ENCODE data around the gene CSTF3.
"Not testable (repeated sequence)": the region's sequence is repeated elsewhere in the genome, so short reads cannot be mapped to it uniquely, and the experiment has no call there.

The CSTF3 gene

DNA sequence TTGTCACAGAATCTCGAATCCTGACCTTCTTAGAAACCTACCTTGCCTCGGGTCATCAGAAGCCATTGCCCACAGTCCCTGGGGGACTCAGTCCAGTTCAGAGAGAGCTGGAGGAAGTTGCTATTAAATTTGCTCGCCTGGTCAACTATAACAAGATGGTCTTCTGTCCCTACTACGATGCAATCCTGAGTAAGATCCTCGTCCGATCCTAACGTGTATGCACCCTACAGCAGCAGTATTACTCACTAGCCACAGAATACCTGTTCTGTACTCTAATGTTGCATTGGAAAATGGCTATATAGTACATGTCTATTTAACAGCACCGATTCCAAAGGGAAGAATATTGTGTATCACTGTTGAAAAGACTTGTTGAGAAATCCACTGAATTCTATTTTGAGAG lies 88.8 kb downstream of the CSTF3 start:
- DNase-seq = no peak

DNA sequence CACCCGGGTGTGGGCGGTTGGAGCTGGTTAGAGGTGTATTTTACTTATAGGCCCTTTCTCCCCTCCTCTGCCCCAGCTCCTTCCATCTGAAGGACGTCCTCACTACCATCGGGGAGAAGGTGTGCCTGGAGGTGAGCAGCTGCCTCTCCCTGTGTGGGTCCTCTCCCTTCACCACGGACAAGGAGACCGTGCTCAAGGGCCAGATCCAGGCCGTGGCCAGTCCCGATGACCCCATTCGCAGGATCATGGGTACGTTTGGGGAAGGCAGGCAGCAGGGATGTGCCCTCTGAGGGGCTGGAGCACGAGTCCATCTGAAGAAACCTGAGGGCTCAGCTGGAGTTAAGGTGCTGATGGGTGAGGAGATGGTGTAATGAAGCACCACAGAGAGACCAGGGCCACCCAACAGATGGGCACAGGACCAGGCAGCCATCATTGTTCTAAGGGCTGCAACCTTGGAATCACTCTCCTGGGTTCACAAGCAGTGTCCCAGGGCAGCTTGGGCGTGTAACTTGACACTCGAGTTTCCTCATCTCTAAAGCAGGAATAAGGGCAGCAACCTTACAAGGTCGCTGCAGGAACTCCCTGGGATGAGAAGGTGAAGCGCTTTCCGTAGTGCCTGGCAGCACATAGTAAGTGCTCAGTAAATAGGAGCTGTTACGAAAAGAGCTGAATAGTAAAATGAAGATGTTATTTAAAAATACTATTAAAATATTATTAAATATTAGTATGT lies 92.5 kb downstream of the CSTF3 start:
- no peak for DNase-seq

DNA sequence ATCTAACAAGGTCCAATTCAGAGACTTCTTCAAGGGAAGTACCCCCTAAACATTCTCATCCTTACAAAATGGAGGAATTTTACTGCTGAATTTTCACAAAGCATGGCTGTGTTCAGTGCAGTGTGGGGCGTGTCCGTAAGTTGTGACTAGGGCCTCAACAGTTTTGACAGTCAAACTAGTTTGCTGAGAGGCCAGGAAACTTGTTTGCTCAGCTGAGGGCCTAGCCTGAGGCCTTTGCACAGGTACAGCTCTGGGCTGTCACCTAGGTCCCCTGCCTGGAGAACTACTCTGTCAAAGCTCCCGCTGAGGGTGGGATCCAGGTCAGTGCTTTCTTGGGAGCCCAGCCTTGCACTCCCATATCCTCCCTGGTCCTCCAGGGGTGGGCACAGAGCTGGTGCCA lies 94.0 kb downstream of the CSTF3 start:
- no peak for DNase-seq

DNA sequence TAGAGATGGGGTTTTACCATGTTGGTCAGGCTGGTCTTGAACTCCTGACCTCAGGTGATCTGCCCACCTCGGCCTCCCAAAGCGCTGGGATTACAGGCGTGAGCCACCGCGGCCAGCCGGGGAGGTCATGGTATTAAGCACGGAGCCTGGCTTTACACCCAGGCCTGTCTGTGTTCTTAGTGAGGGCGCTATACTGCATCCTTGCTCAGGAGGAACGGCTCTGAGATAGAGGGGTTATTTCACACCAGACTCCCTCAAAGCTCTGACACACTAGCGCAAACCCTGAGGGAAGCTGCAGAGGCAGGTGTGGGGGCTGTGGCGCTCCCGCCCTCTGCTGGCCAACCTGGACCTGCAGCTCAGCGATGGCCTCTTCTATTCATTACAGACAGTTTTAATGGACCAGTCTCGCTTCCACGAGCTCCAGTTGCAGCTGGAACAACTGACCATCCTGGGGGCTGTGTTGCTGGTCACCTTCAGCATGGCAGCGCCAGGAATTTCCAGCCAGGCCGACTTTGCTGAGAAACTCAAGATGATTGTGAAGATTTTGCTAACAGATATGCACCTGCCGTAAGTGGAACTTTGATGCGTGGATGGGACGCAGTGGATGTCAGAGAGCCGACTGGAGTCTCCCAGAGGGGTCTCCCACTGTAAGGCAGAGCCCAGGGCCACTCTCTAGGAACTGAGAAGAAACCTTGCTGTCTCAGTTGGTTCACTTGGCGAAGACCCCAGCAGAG lies 95.7 kb downstream of the CSTF3 start:
- DNase-seq = peak; percentile 89

DNA sequence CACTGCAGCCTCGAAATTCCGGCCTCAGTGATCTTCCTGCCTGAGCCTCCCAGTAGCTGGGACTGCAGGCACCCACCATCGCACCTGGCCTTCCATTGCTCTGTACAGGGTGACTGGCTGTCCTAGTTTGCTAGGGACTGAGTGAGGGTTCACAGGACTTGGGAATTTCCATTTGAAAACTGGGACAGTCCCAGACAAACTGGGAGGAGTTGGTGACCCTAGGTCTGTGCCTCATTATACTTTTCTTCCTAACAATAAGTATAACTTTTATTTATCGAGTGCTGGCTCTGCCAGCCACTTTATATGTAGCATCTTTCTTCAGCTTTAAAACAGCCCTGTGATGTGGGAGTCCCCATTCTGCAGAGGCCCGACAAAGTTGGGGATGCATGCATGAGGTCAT lies 96.4 kb downstream of the CSTF3 start:
- no peak for DNase-seq

DNA sequence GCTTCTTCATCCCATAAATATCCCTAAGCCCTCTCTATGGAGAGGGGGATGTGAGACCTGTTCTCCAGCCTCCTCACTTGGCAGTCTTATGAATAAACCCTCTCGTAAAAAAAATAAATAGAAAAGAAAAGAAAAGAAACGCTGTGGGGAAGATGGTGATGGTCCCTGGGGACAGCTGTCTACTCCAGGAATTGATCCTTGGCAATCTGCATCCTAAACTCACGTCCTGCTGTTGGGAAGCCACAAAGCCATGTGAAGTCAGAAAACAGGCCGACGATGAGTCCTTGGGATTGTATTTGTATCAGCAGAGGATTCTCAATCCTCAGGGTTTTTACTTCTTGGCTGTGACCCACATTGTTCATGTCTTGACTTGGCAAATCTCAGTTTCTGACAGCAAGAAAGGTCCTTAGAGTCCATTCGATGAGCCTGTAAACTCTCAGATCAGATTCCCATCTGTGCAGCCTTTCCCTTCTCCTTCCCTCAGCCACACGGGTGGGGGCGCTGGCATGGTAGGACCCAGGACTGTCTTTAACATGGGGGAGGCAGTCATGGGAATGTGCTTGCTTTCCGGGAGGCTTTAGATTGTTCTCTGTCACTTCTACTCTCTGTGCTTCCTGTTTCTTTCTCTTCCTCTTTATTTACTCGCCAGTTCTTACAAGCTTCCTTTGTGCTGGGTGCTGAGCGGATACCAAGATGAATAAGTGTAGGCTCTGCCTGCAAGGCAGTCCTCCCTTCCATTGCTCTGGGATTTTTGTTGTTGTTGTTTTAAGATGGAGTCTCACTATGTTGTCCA lies 97.1 kb downstream of the CSTF3 start:
- DNase-seq = no peak

DNA sequence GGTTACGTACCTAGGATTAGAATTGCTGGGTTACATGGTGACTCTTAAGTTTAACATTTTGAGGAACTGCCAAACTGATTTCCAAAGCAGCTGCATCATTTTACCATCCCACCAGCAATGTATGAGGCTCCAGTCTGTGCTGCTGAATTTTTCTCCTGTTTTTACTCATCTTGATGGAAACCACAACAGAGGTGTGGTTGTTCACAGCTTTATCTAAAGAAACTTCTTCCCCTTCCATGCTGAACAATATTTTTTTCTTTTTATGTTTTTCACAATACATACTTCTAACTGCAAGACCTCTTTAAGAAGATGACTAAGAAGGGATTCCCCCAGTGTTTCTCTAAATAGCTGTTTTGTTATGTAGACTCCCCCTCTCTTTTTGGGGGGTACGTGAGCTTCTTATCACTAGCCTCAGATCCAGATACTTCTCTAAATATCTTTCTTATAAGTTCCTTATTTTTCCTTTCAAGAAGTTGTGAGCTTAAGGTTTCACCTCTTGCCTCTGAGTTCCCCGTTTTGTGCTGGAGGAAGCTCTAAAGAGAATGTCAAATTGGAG lies 97.9 kb downstream of the CSTF3 start:
- DNase-seq = no peak

DNA sequence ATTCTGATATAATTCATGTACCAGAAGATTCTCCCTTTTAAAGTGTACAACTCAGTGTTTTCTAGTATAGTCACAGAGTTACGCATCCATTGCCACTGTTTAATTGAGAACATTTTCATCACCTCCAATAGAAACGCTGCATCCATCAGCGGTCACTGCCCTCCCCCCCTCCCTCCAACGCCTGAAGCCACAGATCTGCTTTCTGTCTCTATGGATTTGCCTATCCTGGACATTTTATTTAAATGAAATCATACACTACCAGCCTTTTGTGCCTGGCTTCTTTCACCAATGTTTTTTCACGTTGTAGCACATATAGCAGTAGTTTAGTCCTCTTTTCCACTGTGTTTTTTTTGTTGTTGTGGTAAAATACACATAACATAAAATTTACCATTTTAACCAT lies 99.1 kb downstream of the CSTF3 start:
- no peak for DNase-seq

DNA sequence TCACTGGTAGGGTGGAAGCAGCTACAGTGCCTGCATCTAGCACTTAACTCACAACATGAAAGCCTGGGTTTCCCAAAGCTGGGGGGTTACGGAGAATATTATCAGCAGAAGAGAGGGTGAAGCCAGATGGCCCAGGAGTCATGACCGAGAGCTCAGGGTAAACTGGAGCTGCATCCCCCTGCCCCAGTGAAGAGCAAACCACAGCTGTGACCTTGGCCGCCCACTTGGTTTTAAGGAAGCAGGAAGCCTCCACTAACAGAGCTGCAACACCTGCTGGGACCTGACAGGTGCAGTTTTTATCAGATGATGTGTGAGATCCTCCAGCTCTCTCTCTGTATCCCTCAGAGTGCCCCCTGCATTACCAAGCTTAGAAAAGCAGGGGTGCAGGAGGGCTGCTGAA lies 101.0 kb downstream of the CSTF3 start:
- DNase-seq = no peak

DNA sequence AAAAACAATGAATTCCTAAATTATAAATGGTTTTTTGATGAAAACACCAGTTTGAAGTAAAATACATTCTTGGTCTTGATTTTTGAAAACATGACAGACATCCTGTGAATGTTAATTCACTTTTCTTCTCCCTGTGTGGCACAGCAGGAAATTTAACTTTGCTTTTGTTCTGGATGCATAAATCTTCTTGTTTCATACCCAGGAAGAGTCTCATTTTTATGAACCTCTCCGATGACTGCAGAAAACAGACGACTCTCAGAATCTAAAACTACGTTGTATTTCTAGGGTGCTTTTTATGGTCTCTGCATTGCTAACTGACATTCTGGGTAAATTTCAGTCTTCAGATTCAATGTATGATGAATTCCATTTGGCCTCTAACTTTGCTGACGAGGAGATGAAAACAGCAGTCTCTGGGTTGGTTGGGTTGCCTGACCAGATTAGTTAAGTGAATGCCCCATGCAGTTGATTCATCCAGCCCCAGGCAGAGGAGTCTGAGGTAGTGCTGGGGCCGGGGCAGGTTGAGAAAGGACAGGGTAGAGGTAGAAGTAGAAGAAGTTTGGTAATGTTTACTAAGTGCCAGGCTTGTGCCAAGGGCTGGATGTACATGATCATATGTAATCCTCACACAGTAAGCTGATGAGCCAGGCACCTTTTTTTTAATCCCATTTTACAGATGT lies 101.8 kb downstream of the CSTF3 start:
- DNase-seq = no peak

DNA sequence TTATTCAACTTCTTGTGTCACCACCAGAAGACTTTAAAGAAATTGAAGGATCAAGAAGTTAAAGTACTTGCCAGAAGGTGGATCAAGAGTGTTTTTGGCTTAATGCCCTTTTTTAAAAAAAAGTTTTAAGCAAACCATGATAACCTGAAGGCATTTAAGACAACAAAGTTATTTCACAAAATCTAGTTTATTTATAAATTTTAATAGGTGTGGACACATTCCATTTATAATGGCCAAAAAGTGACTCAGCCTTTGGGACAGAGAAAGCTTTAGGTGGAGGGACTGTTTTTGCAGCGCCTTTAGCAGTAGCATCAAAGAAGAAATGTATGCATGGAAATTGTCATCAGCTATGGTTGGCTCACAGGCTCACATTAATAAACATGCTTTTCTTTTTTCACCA lies 104.0 kb downstream of the CSTF3 start:
- DNase-seq = no peak

DNA sequence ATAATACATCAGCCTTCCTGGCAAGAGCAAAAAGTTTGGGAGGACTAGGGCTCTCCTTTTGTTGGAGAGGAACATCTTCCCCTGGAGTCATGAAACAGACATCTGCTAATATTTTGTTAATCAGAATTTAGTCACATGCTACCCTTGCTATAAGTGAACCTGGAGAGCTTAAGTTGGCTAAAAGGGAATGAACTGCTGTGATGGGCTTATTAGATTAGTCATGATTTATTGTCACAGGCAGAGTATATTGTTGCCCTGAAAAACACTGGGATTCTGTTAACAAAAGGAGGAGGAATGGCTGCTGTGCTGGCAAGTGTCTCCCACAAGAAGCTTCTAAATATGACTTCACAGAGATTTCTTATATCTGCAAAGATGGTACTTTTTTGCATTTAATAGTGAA lies 105.9 kb downstream of the CSTF3 start:
- no peak for DNase-seq

DNA sequence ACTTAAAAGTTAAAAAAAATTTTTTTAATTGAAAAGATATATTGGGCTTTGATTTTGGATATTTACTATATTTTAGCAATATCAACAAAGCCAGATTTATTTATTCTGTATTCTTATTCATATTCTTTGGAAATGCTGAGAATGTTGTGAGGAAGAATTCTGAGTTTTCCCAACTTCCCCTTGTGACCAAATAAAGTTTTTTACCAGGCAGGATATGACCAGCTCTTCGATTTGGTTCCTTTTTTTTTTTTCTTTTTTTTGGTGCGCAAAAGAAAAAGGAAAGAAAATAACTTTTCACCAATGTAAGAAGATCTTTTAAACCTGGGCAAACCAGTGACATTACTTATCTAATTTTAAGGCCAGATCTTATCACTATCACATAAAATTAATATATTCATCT lies 109.0 kb downstream of the CSTF3 start:
- no peak for DNase-seq

DNA sequence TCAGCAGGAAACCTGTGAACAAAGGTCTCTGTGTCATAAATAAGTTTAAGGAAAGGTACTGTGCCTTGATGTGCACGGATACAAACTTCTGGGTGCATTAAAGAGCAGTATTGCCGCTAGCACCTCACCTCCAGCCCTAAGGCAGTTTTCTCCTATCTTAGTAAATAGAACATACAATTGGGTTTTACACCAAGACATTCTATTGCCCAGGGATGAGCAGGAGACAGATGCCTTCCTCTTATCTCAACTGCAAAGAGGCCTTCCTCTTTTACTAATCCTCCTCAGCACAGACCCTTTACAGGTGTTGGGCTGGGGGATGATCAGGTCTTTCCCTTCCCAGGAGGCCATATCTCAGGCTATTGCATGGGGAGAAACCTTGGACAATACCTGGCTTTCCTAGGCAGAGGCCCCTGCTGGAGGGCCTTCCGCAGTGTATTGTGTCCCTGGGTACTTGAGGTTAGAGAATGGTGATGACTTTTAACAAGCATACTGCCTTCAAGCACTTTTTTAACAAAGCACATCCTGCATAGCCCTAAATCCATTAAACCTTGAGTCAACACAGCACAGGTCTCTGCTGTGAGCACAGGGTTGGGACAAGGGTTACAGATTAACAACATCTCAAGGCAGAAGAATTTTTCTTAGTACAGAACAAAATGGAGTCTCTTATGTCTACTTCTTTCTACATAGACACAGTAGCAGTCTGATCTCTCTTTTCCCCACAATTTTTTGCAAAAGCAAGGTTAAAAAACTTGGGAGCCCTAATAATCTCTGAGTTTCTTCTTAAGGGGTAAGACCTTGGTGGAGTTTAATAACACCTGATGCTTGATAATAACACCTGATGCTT lies 111.5 kb downstream of the CSTF3 start:
- not testable (repeated sequence) for DNase-seq

DNA sequence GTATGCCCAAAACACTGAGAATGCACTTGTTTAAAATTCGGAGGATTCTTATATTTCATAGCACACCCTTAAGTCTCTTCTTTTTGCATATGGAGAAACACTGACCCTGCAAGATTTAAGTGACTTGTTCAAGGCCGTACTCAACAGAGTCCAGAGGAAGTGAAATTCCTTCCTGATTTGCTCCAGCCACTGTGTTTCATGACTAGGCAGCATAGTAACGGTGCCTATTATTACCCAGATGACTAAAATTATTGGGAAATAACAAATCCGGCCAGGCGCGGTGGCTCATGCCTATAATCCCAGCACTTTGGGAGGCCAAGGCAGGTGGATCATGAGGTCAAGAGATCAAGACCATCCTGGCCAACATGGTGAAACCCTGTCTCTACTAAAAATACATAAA lies 112.6 kb downstream of the CSTF3 start:
- not testable (repeated sequence) for DNase-seq

DNA sequence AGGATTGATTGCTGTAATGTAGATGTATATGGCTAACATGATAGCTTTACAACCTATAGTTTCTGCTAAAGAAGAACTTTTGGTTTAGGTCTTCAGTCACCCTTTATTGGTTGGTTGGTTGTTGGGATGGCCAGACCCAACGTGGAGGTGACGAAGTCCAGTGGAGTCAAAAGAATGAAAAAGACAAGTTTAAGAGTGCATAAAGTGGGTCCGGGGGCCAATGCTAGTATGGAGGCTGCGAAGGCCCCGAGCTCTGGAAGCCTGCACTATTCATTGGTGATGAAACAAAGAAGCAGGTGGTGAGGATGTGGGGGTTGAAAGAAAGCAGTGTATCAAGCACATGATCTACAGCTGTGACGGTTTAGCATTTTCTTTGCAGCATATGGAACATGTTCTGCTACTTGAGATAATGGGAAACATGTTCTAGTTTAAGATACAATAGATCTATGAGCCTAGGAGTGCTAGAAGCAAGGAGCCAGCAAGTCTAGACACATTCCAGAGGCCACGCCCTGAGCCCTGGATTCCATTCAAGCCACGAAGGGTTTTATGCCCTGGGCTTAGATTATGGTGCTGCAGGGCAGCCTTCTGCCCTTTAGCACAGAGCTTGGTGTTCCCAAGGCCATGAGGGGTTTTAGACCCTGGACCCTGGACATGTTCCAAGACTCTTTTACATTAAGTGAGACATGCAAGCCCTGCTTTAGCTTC lies 115.6 kb downstream of the CSTF3 start:
- no peak for DNase-seq

DNA sequence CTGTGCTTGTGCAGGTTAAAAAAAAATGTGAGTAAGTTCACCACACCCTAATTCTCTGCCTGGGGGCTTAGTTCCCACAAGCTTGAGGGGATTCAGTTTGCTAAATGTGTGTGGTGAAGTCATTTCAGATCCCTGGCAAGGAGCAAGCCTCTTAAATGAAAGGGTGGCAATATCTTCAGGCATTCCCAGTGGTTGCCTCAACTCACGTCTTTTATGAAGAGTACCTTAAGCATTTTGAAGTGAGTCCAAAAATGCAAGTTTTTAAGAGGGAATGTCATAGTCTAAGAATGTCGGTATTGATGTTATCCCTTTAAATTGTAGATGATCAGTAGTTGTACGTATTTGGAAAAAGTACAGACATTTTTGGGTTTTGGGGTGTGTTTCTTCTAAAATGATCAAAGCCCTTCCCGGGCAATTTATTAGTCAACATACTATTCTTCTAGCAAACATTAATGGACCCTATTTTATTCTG lies 117.0 kb downstream of the CSTF3 start:
- DNase-seq = no peak

DNA sequence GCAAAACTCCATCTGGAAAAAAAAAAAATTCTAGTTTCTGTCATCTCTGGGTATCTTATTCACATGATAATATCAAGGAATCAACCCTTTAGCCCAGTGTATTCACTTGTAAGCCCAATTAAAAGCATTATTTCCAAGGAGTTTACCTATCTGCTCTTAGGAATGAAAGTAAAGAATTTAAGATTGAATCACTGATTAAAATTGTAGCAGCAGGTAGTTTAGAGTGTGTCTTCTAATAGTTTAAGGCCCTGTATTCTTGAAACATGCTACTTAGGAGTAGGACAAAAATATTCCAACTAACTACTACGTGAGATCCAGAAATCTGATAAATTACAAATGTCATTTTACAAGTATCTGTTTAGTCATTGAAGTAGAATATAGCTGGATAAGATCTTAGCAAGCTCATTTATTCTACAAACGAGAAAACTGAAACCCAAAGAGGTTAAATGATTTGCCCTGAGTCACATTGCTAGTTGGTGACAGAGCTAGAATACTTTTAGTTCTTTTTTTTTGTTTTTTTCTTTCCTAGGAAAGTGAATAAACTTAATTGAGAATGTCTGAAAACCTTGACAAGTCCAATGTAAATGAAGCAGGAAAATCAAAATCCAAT lies 118.0 kb downstream of the CSTF3 start:
- no peak for DNase-seq

DNA sequence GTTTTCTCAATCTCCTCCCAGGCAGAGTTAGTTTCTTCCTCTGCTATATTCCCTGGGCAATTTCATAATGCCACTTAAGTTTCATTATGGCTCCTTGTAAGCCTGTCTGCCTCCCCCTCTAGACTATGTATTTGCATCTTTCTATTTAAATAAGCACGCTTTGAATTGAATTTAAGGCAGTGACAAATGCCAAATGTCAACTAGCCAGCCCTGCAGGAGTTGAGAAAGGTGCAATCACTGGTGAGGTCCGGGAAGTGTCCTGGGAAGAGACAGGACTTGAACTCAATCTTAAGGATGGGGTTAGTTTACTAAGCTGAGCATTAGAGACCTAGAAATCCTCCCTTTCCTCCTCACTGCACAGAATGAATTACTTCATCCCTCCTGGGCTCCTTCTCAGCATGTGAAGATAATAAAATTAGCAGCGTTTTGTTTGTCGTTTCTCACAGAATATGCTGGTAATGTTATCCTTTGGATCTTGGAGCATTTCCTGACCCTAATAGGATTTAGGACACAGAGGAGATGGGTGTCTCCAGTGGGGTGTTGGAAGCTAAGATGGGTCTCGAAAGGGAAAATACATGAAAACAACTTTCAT lies 120.3 kb downstream of the CSTF3 start:
- DNase-seq = no peak
